Effector CD4-positive, alpha-beta T cell (primary cell): ENCODE measurements around the gene GTF2A2.
"Not testable (repeated sequence)": the region's sequence is repeated elsewhere in the genome, so short reads cannot be mapped to it uniquely, and the experiment has no call there.

Experiments
- DNase-seq: peaks from one replicate; pipeline ENCODE4 v3.0.0-alpha.2; 2020
- total RNA-seq: gene quantifications from one replicate; lab custom pipeline; 2026; lab: John Stamatoyannopoulos, UW

The GTF2A2 gene, protein sequence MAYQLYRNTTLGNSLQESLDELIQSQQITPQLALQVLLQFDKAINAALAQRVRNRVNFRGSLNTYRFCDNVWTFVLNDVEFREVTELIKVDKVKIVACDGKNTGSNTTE
- total RNA-seq, result 19.3 reads per million, percentile 46 among the genes with 10 or more reads in this experiment

DNA sequence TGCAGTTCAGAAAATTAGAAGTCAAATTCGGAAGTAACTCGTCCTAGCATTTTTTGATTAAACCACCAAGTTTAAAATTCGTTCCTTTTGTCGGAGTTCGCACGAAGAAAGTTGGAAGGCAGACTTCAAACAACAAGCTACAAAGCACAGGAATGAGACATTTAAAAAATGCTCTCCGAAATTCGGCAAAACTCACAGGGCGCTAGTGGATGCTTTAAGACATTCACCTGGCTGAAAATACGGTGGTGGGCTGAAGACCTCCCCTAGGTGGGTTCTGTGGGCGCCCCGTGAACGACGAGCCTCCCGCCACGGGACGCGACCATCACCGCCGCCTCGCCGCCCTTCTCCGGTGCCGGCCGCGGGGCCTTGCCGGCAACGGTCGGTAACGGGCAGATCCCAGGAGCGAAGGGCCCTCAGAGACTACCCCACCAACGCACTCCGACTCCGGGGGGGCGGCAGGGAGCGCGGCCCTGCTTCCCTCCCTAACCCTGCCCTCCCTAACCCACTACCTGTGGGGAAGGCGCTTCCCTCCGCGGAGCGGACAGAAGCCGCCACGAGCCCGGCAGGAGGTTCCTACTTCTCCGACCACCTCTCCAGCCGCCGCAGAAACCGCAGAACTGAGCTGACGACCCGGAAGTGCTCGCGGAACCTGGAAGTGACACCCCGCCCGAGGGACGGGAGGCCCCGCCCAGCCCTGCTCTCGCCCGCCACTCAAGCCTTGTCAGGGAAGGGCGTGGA is at the start of gene GTF2A2:
Gene GTF2A2, minus strand, starts transcription at position 619 of the 738 bp plus-strand sequence. CDS start 5,238 bp downstream, outside the sequence.
- DNase-seq, result peak; percentile 89

DNA sequence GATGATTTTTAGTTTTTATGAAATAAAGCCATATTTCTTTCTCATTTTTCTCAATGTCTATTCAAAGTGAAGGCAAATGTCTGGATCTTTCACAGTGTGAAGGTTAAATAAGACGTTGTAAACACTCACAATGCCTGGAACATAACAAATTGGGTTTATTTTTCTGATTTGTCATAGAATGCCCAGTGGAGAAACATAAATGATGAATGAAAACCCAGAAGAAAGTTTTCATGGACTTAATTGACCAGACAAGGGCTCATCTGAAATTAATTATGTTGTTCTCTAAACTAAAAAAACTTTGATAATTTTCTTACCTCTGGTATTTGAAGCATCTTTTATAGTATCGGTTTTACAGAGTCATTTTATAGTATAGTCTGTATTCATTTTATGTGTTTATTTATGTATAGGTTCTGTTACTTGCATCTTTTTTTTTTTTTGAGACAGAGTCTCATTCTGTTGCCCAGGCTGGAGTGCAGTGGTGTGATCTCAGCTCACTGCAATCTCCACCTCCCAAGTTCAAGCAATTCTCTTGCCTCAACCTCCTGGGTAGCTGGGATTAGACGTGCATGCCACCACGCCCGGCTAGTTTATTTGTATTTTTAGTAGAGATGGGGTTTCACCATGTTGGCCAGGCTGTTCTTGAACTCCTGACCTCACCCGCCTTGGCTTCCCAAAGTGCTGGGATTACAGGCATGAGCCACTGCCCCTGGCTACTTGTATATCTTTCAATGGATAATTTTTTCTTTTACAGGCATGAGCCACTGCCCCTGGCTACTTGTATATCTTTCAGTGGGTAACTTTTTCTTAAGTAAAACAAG is 46.9 kb upstream of the GTF2A2 start:
- DNase-seq, result no peak

DNA sequence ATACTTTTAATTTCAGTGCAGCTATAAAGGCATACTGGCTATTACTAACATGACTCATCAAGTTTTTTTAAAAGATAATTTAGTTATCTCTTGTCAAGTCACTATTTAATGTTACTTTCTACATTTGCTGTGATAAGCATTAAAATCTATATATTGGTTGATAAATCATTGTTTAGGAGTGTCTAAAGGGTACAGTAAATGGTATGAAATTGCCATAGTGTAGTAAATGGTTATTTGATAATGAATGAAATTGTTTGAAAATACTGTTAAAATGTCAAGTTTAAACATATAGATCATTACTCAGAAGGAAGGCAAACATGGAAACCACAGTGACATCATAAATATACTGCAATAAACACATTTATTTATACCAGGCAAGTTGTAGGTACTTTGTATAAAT is 45.0 kb upstream of the GTF2A2 start:
- DNase-seq, result no peak

DNA sequence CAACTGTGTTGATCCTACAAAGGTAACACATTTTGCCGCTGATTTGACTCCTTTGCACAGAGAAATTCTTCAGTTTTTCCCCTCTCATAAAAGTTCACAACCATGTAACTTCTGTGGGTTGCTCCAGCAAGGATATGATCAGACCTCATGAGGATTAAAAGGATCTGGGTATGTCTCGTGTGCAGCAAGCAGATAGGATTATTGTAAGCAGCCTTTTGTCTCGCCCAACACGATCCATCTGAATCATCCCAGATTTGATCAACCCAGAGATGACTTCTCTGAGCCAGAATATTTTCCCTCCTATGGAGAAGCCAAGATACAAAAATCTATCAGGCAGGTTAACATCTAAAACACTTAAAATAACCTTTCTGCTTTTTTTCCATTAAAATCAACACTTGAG is 44.6 kb upstream of the GTF2A2 start:
- DNase-seq, result no peak

DNA sequence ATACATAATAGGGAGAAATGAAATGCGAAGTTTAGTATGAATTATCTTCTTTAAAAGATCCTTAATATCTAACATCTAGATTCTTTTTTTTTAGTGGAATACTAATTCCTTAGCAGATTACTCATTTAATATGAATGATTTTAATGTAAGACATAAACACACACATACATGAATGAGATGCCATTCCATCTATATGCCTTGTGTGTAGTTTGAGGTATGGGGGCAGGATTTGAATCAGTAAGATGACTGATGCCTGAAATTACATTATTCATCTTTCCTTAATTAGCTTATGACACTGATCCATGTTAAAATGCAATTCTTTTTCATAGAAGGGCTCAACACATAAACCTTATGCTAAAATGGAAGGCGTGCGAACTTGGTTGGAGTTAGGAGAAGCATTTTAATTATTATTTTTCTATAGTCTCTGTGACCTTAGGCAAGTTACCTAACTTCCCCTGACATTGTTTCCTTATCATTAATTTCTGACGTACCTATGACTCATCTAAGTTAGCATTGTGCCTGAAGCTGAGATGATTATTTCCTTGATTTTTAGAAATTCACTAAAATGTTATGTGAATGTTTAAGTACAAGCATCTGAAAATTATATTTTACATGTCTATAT is 42.6 kb upstream of the GTF2A2 start:
- no peak for DNase-seq

DNA sequence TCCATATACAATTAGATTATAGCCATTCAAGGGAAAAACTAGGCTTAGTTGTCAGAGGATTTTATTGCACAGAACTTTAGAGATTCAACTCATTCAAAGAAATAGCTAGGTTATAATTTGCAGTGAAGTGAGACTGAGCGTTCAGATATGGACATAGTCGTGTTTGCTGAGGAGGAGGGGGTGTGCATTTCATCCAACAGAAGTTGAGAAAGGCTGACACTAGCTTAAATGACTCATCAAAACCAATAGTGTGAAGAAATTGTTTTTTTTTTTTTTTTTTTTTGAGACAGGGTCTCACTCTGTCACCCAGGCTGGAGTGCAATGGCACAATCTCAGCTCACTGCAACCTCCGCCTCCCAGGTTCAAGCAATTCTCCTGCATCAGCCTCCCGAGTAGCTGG is 40.8 kb upstream of the GTF2A2 start:
- not testable (repeated sequence) for DNase-seq

DNA sequence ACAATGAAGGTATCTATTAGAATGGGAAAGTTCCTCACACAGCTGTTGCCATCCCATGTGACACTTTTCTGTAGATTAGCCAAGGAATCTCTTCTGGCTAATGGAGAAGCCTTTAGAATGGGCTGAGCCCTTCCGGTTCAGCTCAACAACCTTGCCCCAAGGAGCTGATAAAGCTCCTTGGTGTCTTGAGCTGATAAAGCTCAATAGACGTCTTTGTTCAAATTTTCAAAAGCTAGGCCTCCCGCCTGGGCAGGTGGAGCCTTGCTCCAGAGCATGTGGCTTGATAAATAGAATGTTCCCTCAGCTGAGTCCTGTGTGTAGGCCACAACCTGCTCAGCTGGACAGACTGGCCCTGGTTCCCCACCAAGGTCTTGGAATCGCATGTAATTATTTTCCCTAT is 39.0 kb upstream of the GTF2A2 start:
- DNase-seq, result no peak

DNA sequence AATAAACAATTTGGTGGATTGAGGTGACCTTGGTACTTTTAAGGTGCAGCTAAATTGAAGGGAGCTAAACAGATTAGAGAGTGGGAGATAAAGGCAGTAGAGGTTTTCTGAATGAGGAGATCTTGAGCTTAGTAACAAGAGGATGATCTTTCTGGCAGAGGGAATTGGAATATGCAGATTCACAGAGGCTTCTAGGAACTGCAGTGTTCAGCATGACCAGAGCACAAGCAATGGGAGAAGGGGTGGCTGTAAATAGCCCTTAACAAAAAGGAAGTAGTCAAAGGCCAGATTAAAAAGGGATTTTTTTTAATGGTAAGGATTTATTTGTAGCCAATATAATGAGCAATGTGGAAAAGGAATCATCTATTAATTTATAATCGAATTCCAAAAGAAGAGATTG is 37.5 kb upstream of the GTF2A2 start:
- DNase-seq, result no peak

DNA sequence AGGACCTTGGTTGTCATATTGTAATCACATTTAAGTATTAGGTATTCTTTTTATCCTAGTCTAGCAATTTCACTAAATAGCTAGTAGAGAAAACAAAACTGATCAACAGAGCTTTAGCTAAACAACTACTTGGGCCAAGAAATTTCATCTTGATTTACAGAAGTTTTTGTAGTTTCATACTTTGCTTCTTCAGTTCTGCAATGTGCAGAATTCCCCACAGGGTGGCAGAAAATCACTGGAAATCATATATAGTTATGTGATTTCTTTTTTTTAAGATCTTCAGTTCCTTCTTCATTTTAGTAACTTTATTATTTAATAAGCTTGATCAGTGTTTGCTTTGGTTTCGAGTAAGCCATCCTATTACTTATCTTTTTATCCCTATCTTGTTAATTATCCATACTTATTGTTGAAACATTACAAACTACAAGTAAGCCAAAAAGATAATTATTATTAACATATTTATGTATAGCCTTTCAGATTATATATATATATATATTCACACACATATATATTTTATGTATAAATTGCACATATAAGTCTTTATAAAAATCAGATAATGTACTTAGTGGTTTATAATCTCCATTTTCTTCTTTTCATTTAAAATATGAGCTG is 34.0 kb upstream of the GTF2A2 start:
- DNase-seq, result peak; percentile 40

DNA sequence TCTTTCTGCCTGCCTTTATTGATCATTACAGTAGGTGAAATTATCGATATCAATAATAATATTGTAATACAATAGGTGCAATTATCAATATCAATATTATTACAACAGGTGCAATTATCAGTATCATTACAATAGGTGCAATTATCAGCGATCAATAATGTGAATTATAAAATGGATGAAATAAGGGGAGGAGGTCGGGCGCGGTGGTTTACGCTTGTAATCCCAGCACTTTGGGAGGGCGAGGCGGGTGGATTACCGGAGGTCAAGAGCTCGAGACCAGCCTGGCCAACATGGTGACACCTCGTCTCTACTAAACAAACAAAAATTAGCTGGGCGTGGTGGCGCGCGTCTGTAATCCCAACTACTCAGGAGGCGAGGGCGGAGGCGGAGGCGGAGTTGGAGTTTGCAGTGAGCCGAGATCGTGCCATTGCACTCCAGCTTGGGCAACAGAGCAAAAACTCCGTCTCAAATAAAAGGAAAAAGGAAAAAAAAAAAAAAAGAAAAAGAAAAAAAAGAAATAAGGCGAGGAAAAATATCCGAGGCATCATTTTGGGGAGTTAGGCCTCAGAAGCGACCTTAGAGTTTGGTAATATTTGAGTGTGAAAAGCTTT is 32.4 kb upstream of the GTF2A2 start:
- DNase-seq, result peak; percentile 58

DNA sequence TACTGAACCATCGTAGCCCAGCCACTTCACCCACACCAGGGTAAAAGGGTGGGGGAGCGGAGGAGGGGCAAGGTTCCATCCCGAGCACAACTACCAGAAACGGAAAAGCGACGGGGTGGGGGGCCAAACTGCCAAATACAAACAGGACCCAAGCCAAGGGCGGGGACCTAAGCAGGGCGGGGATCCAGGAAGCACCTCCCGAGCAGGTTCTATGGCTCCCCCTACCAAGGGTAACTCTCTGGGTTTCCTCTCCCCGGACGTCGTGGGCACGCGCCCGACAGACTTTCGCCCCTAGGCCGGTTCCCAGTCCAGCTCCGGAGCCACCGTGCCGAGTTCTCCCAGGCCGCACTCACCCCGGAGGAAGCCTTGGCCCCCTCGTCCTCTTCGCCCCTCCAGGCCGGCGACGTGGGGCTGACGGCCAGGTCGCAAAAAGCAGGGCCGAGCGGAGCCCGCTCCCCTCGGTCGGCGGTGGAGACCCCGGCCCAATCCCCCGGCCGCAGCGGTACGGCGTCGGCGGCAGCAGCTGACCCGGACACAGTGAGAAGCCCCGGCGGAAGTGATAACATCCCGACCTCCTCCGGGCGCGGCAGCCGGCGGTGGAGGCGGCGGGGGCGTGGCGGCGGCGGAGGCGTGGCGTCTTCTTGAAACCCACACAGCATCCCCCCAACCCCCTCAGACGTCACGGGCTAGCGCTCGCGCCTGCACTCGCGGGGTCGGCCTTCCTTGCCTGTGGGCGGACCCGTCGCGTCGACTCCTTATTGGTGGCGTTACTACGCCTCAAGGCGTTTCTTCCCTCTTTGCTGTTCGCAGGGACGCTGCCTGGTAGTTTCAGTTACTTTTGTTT is 31.7 kb upstream of the GTF2A2 start, which contains the start of gene BNIP2:
Gene BNIP2, minus strand, starts transcription at position 539 of the 844 bp plus-strand sequence. CDS start 6,863 bp downstream, outside the sequence.
- DNase-seq, result peak; percentile 99

DNA sequence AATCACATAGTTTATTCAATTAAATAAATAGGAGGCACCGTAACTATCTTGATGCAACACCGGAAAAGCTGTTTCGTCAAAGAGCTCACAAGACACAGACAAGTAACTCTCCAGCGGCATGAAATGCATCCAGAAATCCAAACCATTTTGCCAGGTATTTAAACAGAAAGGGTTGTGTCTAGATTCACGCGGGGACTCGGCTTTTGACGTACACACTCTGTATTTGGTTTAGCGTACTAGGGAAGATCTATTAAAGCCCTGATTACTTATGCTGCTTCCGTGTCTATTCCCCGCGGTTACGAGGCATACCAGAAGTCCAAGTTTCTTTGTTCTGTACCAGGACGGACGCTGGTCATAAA is 31.1 kb upstream of the GTF2A2 start:
- DNase-seq, result peak; percentile 26

DNA sequence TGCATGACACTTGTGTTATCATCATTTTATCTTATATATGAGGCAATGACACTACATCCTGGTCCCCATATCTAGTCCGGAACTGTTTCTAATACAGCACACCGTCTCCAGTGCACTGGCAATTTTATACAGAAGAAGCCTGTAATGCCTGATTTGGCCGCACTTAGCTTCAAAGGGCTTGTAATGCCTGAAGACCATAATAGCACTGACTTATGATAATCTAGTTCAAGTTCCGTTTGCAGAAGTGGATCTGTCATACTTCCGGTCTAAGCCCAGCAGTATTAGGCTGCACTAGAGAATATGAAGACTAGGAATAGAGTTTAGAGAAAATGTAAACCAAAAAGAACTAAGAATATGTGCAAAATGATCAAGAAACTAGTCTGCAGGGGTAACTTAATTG is 30.5 kb upstream of the GTF2A2 start:
- DNase-seq, result no peak

DNA sequence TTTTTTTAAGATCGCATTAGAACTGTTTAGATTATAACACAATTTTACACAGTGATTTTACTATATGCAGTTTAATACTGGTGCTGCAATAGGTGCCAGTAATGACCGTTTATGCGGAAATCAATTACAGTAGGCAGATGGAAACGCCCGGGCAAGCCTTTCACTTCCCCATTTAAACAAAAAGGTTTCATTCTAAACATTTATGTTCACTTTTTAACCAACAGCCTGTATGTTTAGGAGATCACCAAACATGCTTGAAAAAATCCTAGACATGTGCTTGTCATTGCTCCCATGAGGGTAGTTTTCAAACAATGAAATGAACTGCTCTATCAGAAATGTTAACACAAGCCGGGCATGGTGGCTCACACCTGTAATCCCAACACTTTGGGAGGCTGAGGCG is 29.1 kb upstream of the GTF2A2 start:
- DNase-seq, result no peak

DNA sequence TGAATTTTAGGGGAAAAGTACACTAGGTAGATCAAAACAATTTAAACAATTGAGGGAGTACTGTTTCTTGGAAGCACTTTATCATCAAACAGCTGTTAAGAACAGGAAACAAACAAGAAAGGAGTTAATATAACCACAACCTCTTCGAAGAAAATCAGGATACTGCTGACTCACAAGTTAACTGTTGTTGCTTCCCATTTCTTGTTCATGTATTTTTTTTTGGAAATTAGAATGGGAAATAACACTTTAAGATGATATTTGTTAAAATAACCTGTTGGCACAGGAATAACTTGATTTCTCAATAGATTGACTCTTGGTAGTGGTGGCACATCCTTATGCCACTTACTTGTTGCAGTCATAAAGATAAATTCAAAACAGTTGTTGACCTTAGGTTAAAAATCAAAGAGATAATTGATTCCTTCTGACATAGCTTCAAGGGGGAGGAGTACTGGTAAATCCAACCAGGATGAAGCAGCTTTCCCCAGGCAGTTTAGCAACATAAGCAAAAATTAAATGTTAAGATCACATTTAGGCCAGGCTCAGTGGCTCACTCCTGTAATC is 28.5 kb upstream of the GTF2A2 start:
- DNase-seq, result no peak

DNA sequence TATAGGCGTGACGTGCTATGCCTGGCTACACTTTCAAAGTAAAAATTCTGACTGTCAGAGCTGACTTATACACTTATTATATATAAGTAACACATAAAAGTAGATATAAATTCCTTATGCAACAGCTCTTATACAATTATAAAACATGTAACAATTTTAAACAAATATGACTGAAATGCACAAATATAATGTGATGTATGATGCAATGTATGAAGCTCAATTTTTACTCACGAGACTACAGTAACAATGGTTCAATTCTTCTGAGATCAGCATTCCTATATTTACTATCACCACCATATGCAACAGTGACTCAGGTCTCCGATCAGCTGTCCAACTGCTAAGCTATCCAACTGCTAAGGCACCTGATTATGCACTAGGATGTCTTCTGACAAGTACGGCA is 23.6 kb upstream of the GTF2A2 start:
- no peak for DNase-seq

DNA sequence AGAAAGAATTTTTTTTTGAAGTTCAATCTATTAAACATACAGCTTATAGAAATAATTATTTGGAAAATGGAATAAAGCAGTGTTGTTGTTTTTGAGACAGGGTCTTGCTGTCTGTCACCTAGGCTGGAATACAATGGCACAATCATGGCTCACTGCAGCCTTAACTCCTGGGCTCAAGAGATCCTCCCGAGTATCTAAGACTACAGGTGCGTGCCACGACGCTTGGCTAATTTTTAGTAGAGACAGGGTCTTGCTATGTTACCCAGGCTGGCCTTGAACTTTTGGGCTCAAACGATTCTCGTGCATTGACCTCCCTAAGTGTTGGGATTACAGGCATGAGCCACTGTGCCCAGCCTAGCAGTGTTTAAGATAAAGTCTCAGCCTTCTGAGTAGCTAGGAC is 23.0 kb upstream of the GTF2A2 start:
- no peak for DNase-seq

DNA sequence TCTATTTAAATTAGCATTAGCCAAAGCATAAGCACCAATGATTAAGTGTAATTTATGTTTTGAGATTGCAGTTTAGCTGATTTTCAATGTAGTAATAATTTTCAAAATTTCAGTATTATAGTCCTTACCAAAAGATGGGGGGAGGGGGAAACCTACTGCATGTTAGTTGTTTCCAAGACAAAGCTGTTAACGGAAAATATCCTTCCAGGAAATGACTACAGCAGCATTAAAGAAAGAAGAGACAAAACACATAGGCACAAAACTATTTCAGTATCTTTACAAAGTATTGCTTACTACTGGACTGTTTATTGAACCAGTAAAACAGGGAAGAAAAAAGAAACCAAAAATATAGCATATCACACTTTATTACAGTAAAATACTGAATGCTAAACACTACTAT is 21.3 kb upstream of the GTF2A2 start:
- no peak for DNase-seq

DNA sequence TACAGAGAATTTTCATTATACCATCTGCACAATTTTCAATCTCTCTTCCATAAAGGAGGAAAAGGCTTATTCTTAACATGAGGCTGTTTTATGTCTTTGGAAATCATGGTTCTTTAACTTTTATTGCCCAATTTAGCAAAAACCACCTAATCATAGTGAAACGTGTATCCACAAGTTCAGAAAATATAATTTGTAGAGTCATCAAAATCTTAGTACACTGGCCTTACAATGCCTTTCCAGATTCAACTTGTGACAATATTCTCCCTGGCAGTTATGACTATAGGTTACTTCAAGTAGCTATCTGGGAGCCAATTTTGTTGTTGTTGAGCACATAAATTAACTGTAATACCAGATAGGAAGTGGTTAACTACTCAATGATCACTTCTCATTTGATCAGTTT is 20.9 kb upstream of the GTF2A2 start:
- no peak for DNase-seq

DNA sequence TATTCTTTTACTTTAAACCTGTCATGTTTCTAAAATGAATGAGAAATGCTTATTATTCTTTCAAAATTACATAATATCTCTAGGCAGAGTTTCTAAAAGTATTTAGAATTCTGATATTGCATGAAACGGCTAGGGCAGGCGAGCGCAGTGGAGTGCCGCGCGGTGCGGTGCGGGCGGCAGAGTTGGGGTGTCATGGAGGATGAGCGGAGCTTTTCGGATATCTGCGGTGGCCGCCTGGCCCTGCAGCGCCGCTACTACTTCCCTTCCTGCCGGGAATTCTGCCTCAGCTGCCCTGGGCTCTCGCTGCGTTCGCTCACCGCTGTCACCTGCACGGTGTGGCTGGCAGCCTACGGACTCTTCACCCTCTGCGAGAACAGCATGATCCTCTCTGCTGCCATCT is 19.2 kb upstream of the GTF2A2 start:
- no peak for DNase-seq

DNA sequence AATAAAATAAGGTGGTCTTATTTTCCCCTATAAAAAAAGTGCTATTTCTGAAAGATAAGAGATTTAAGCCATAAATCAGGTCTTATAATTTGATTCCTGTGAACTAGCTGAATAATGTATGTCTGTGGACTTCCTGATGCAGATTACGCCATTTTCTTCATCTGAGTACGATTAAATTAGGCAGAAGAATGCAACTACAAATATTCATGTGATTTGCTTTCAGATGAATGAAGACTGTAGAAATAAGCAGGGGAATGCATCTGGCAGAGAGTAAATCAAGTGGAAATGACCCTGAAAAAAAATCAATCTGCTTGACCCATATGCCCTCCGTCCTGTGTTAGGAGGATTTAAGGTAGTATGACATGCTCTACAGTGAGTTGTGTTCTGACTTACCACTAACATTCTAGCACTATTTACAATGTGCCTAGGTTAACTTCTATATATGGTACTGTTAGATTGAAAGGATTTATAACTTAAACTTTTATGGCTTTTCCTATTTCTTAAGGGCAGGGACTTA is 17.1 kb upstream of the GTF2A2 start:
- no peak for DNase-seq
